C4-2B (cell line): ENCODE data around the gene B3GALT2.

Source experiments
- ZFX ChIP-seq: fragments of 450-650 bp; IDR thresholded peaks from 2 replicates; pipeline ENCODE4 v1.6.1; 2017
- TF ChIP-seq, protein P1 (sequence below): fragments of 450-650 bp; conservative IDR thresholded peaks from 2 replicates; pipeline ENCODE4 v1.5.1; 2017; ENCODE audit warnings: mild to moderate bottlenecking

DNA sequence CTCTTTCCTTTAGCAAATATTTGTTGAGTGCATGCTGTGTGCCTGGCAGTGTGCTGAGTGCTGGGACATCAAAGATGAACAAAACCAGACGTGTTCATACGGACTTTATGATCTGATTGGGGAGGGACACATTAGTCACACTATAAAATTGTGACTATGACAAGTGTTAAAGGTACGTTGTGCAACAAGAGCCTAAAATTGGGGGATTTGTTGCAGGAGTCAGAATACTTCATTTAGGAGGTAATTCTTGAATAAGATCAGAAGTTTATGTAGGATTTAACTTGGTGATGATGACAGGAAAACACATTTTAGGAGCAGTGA is 29.6 kb downstream of the B3GALT2 start:
- TF ChIP-seq, protein P1, sequence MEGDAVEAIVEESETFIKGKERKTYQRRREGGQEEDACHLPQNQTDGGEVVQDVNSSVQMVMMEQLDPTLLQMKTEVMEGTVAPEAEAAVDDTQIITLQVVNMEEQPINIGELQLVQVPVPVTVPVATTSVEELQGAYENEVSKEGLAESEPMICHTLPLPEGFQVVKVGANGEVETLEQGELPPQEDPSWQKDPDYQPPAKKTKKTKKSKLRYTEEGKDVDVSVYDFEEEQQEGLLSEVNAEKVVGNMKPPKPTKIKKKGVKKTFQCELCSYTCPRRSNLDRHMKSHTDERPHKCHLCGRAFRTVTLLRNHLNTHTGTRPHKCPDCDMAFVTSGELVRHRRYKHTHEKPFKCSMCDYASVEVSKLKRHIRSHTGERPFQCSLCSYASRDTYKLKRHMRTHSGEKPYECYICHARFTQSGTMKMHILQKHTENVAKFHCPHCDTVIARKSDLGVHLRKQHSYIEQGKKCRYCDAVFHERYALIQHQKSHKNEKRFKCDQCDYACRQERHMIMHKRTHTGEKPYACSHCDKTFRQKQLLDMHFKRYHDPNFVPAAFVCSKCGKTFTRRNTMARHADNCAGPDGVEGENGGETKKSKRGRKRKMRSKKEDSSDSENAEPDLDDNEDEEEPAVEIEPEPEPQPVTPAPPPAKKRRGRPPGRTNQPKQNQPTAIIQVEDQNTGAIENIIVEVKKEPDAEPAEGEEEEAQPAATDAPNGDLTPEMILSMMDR = no peak
- no peak for TF ChIP-seq ZFX
